ENCODE results near the gene TCF3.

TCF3 gene

DNA sequence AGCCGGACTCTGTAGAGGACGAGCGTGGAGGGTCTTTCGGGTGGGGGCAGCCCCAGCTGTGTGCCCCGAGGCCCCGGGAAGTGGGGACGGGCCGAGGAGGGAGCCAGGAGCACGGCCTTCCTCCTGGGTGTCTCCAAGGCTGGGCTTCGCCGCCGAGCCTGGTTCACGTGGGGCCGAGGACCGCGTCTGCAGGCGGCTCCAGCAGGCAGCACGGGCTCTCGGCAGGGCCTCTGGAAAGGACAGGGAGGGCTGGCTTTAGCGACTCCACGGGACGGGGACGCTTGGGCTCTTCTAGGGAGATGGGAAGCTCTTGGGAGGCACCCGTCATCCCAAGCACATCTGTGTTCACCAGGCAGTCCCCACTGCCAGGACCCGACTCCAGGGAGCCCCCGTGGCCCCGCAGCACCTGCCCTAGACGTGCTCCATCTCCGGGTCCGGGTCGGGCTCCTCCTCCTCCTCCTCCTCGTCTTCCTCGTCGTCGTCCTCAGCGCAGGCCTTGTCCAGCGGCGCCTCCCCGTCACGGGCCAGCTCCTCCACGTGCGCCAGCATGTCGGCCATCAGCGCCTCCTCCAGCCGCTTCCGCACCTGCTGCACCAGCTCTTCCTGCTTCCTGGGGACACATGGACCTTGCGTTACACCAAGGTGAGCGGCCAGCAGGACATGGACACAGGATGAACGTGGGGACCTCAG lies 74.3 kb downstream of the TCF3 start:
- FAIRE-seq: no peak

DNA sequence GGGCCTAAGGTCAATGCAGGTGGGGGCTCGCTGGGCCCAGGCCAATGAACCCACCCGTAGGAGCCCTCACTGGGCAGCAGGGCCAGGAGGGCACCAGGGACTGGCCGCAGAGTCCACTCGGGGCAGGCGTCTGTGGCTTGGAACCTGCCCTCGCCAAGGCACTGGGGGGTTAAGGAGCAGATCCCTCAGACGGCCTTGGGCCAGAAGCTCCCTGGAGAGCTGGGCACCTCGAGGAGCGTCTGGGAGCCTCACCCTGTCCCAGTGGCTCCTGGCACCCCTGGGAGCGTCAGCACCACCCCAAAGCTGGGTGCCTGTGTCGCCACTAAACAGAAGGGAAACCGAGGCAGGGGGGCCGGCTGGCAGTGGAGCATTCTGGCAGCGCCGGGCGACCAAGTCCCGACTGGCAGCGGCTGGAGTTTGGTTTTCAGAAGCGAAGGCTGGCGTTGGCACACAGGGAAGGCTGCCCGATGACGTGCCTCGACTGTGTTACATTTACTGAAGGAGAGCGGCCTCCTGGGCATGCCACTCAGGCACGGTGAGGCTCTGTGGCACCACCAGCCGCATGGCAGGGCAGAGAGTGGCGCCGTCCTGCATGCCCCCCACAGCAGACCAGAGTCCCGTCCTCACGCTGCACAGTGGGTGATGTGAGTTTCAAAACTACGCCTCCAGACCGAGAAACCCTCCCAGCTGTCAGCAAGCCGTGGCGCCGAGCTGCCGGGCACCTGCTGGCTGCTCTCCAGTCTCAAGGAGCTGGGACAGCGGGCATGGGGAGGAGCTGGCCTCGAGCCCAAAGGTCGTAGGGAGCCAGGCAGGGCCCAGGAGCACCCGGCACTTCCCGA lies 75.1 kb downstream of the TCF3 start:
- no peak for FAIRE-seq

DNA sequence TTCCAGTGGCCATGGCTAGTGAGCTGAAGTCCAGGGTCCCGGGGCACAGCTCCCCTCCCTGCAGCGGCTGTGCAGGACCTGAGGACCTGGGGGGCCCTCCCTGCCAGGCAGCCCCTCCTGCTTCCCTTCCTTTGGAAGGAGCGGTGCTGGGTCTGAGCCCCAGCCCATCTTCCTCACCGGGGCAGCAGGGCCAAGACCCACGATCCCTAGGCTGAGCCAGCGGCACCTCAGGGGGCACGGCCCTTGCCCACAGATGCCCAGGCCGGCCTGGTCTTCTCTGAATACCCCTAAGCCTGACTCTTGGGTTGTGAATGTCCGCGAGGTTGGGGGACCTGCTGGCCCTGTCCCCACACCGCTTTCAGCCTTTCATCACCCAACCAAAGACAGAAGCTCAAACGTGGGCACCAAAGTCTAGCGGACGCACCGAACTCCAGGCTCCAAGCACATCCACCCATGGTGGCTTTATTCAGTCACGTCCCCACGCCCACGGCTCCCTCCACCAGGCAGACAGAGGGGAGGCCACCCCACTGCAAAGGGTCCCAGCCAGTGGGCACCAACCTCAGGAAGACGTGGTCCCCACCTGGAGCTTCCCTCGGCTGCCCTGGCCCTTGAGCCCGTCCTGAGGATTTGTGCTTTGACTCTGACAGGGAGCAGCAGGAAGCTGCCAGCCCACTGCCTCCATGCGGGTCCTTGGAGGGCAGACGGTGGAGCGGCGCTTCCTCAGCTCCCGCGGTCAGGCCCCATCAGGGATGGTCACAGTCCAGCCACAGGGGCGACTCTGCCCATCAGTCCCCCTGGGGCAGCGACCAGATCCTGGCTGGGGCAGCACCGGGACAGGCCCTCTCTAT lies 75.9 kb downstream of the TCF3 start:
- FAIRE-seq: no peak

DNA sequence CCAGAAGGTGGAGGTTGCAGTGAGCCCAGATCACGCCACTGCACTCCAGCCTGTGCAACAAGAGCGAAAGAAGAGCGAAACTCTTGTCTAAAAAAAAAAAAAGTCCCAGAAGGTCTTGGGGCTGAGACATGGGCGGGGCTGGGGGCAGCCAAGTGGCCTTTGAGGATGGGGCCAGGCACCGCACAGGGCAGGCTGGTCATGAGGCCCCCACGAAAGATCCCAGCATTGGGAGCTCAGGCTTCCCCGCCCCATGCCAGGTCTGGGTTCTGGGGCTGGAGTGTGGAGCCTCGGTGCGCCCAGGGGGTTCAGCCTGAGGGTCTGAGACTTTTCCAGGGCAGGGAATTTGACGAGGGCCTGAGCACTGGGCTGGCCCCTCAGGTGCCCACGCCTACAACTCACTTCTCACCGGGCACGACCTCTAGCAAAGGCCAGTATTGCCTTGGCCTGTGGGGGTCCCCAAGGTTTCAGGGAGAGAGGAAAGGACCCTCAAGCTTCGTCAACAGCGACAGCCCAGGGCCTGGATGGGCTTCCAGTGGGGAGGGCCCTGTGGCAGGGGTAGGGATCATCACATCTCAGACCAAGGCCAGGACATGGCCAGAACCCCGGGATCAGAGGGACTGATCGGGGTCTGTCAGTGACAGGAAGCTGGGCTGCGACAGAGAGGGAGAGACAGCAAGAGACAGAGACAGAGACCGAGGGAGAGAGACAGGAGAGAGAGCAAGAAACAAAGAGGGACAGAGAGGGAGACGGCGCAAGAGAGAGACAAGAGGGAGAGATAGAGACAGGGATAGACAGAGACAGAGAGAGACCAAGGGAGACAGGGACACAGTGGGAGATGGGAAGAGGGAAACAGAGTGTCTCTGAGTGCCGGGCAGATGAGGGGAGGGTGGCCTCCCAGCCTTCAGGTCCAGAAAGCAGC lies 76.8 kb downstream of the TCF3 start:
- FAIRE-seq: no peak

DNA sequence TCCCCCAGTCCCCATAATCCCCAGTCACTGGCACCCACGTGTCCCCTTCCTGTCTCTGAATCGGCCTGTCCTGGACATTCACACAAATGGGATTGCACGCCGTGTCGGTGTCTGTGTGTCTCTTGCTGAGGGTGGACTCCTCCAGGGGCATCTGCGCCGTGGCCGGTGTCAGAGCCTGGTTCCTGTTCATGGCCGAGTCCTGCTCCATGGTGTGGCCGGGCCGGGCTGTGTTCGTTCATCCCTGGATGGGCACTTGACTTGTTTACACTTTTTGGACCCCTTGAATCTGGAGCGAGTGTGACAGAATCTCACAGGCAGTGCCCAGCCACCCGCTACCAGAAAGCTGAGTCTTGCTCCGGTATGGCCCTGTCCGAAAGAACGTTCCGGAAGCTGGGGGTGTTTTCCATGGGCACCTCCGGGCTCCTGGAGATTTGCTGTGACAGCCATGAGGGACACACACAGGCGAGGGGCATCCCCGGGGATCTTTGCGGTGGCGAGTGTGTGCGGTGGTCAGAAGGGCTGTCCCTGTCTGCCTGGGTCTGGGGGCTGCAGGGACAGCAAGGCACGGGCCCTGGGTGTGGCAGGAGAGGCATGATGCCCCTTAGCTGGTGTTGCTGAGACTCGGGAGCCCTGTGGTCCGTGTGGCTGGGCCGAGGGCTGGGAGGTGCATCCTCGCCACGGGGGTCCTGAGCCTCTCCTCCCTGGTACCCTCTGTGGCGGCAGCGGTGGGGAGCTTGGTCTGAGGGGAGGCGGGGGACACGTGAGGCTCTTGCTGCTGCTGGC lies 77.9 kb downstream of the TCF3 start:
- FAIRE-seq: no peak

DNA sequence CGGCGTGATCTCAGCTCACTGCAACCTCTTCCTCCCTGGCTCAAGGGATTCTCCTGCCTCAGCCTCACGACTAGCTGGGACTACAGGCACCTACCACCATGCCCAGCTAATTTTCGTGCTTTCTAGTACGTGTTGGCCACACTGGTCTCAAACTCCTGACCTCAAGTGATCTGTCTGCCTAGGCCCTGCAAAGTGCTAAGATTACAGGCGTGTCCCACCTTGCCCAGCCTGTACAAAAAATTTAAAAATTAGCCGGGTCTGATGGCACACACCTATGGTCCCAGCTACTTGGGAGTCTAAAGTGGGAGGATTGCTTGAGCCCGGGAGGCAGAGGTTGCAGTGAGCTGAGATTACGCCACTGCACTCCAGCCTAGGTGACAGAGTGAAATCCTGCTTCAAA lies 79.6 kb downstream of the TCF3 start:
- FAIRE-seq: no peak

DNA sequence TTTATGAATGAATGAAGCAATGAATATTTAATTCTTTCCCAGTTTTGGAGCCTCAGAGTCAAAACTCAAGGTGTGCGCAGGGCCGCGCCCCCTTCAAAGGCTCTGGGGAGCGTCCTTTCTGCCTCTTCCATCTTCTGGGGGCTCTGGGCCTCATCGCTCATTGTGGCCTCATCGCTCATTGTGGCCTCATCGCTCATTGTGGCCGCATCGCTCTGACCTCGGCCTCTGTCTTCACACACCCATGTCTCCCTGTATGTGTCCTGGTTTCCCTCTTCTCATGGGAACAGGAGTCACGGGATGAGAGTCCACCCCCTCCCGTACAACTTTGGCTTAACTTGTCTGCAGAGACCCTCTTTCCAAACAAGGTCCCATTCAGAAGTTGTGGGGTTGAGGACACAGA lies 81.1 kb downstream of the TCF3 start:
- FAIRE-seq: no peak

DNA sequence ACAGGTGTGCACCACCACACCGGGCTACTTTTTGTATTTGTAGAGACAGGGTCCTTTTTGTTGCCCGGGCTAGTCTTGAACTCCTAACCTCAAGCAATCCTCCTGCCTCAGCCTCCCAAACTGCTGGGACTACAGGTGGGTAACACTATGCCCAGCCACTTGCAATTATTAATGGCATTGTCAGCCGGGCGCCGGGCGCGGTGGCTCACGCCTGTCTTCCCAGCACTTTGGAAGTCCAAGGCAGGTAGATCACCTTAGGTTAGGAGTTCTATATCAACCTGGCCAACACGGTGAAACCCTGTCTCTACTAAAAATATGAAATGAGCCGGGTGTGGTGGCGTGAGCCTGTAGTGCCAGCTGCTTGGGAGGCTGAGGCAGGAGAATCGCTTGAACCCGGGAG lies 81.6 kb downstream of the TCF3 start:
- no peak for FAIRE-seq

DNA sequence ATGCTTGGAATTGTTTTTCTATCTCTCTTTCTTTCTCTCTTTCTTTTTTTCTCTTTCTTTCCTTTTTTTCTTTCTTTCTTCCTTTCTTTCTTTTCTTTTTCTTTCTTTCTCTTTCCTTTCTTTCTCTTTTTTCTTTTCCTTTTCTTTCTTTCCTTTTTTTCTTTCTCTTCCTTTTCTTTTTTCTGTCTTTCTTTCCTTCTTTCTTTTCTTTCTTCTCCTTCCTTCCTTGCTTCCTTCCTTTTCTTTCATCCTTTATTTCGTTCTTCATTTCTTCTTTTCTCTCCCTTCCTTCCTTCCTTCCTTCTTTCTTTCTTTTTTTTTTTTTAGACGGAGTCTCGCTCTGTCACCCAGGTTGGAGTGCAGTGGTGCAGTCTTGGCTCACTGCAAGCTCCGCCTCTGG lies 82.4 kb downstream of the TCF3 start:
- no peak for FAIRE-seq

DNA sequence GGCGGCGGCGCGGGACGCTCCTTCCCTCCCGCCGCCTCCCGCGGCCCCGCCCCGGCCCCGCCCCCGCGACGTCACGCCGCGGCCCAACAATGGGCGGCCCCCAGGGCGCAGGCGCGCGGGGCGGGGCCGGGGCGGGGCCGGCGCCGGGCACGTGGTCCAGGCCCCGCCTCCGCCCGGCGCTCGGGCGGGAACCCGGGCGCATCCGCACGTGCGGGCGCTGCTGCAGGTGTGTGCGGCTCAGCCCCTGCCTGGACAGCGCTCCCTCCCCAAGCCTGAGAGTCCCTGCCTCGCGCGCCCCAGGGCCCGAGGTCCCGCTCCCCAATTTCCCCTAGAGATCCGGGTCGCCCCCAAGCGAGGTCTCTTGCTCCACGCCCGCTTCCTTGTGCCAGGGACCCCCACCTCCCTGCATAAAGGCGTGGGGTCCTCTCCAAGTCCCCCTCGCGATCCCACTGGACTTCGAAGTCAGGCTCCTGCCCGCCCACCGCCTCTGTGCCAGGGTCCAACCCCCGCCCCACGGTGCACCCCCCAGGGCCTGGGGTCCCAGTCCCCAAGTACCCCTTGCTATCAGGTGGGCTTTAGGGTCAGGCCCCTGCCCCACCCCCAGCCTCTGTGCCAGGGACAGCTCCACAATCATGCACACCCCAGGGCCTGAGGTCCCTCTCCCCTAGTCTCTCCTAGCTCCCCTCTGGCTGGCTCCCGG lies 83.9 kb downstream of the TCF3 start, which contains the start of gene MEX3D:
MEX3D (minus strand) TSS at position 6 of the 700 bp plus-strand sequence. CDS start 267 bp downstream, outside the sequence.
- FAIRE-seq: no peak

DNA sequence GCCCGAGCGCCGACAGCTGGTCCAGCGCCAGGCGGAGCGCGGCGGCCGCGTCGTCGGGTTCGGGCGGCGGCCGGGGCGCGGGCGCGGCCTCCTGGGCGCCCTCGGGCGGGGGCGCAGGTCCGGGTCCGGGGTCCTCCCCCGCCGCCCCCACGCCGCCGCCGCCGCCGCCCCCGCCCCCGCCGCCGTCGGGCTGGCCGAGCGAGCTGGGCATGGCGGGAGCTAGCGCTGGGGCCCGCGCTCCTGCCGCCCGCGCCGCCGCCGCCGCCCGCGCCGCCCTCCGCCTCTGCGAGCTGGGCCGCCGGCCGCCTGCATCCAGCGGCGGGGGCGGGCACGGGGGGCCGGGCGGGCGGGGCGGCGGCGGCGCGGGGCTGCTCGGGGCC lies 84.6 kb downstream of the TCF3 start:
- FAIRE-seq: no peak

DNA sequence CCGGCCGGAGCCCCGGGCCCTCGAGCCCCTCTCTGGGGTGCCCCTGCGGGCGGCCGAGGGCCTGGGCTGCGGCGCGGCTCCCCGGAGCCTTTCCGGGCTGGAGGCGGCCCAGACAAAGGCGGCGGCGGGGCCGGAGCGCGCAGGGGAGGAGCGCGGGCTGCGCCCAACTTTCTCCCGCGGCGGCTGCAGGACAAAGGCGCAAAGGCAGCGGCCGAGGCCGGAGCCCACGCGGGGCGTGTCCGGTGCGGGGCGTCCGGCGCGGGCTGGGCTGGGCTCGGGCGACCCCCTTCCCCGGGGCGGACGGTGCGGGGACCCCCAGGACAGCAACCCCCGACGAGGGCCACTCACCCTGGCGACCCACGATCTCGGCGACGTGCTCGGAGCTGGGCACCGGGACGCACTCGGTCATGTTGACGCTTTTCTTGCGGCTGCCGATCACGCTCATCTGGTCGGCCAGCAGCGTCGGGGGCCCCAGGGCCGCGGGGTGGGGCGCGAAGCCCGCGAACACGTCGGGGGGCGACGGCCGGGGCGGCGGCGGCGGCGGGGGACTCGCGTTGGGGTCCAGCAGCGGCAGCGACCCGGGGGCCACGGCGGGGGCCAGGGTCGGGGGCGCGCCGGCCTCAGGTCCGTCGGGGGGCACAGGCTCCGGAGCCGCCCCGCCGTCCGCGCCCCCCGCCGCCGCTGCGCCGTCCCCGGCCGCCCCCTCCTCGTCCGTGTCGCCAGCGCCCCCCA lies 85.1 kb downstream of the TCF3 start:
- FAIRE-seq: no peak

DNA sequence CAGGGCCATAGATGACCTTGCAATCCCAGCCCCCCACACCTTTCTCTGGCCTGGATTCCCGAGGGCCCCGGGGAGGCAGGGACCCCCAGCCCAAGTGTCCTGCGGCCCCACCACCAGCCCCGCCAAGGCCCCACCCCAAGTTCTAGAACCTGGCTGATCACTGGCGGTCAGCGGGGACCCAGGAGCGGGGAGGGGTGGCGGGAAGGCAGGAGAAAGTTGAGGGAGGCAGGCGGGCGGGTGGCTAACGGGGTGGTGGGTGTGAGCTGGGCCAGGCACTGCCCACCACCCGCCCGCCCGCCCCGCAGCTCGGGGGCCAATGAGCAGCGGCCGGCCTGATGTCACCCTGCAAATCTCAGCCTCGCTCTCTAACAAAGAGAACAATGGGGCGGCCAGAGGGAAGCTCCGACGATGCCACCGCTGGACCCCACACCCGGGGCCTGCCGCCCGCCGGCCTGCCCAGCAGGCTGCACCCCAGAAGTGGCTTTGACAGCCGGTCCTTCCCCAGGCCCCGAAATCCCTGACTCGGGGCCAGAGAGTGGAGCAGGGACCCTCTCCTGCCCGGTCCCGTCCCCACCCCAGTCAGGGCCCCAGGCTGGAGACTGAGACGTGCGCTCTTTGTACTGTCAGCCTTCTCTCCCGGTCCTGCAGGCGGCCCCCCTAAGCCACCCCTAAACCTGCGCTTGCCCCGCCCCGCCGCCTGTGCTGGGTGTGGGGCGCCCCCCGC lies 85.9 kb downstream of the TCF3 start:
- FAIRE-seq: no peak

DNA sequence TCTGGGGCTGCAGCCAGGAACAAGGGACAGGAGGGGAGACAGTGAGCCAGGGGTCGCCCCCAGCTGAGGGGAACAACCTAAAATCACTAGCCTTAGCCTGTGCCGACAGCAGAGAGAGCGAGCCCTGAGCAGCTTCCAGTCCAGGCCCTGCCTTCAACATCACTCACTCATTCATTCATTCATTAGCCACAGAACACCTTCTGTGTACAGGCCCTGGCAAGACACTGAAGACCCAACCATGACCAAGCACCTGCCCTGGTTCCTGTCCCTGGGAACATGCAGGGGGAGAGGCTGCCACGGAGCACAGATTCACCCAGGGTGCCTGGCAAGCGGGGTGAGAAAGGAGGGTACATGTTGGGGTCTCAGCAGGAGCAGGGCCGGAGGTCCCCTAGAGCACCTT lies 89.2 kb downstream of the TCF3 start:
- FAIRE-seq: no peak

DNA sequence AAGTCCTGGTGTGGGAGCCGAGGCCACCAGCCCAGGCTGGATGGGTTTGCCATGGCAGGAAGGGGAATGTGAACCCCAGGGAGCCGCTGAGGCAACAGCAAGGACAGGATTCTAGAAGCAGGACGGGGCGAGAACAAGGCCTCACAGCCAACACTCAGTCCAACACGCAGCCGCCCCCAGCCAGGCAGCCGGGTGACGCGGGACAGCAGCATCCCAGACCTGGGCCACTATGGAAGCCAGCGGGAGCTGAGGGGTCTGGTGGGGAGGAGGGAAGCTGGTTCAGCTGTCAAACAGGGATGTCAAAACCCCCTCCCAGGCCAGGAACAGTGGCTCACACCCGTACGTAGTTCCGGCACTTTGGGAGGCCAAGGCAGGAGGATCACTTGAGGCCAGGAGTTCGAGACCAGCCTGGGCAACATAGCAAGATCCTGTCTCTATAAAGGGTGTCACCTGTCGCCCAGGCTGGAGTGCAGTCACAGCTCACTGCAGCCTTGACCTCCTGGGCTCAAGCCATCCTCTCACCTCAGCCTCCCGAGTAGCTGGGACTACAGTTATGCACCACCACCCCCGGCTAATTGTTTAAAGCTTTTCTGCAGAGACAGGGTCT lies 91.1 kb downstream of the TCF3 start:
- FAIRE-seq: no peak

DNA sequence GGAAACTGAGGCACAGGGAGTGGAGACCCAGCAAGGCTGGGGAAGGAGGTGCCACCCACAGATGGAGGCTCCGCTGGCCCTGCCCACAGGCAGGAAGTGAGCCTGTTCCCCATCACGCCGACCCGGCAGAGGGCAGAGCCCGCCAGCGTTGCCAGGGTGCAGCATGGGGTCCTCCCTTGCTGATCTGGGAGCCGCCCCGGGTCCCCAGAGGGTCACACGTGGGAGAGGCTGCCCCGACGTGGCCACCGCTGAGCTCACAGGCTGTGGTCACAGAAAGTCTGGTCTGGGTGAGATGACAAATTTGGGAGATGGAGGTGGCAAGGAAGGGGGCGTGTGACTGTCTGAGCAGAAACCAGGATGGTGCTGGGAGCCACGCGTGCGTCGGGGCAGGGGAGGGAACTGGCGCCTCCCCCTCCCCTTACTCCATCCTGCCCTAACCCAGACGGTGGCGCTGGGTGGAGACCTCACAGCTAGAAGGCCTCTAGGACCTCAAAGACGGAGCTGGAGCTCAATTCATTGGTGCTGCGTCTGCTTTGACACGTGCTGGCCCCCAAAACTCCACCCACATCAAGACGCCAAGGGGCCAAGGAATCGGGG lies 92.0 kb downstream of the TCF3 start:
- no peak for FAIRE-seq
